Gastrocnemius medialis (tissue), 4 donors: Measurements from ENCODE around the gene C1orf232.

ENCODE experiments used
- POLR2A ChIP-seq, 2 donors: fragments of 450-650 bp; IDR thresholded peaks; one replicate each; pipeline ENCODE4 v1.6.1; 2017; ENCODE audit warnings: antibody characterized with exemption in 2 of 2, mild to moderate bottlenecking in 2 of 2, moderate library complexity in 2 of 2
- TF ChIP-seq, protein P1 (sequence below), 5 experiments: fragments of 450-650 bp in 3 of 5; fragments of 200-600 bp in 2 of 5; sonication (generic) in 2 of 5; IDR thresholded peaks in 4 of 5; conservative IDR thresholded peaks in 1 of 5; 1 replicate in 4 of 5; 2 replicates in 1 of 5; pipeline ENCODE4 v1.5.1; 2016 to 2019; ENCODE audit warnings: antibody characterized with exemption in 5 of 5, mild to moderate bottlenecking in 3 of 5, moderate library complexity in 3 of 5

DNA sequence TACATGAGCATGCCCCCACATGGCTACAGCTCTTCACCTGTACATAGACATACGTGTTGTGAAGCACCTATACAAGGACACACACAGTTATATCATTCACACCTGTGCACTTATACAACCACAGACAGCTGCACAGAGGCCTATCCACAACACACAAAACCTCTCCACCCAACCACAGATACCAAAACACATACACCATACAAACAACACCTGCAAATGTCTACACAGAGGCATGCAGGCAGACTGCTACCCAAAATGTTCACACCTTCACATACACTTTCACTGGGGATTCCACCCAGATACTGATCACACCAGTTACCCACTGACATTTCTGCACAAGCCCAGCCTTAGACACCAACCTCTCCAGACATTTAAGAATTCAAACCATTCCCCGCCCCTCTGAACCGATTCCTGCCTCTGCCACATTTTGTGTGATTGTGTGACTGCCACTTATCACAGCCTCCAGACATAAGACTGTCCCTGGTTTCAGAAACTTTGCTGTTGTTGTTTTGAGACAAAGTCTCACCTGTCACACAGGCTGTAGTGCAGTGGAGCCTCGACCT, 2.0 kb downstream of the C1orf232 start:
- TF ChIP-seq, protein P1, sequence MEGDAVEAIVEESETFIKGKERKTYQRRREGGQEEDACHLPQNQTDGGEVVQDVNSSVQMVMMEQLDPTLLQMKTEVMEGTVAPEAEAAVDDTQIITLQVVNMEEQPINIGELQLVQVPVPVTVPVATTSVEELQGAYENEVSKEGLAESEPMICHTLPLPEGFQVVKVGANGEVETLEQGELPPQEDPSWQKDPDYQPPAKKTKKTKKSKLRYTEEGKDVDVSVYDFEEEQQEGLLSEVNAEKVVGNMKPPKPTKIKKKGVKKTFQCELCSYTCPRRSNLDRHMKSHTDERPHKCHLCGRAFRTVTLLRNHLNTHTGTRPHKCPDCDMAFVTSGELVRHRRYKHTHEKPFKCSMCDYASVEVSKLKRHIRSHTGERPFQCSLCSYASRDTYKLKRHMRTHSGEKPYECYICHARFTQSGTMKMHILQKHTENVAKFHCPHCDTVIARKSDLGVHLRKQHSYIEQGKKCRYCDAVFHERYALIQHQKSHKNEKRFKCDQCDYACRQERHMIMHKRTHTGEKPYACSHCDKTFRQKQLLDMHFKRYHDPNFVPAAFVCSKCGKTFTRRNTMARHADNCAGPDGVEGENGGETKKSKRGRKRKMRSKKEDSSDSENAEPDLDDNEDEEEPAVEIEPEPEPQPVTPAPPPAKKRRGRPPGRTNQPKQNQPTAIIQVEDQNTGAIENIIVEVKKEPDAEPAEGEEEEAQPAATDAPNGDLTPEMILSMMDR (IDR thresholded peaks at IDR 0.05 in 4 of 5, conservative IDR thresholded peaks at IDR 0.05 in 1 of 5), result no peak
- TF ChIP-seq POLR2A (IDR thresholded peaks at IDR 0.05), result no peak
